GM21717 (cell line): Measurements from ENCODE around the gene RSPH6A.

Experiments
- ATAC-seq: cut with Tn5 transposase; IDR thresholded peaks from one replicate; pipeline ENCODE4 v1.9.1; 2021; ENCODE audit warnings: mild to moderate bottlenecking, moderate library complexity; ENCODE audit not compliant: unreplicated experiment

RSPH6A gene

DNA sequence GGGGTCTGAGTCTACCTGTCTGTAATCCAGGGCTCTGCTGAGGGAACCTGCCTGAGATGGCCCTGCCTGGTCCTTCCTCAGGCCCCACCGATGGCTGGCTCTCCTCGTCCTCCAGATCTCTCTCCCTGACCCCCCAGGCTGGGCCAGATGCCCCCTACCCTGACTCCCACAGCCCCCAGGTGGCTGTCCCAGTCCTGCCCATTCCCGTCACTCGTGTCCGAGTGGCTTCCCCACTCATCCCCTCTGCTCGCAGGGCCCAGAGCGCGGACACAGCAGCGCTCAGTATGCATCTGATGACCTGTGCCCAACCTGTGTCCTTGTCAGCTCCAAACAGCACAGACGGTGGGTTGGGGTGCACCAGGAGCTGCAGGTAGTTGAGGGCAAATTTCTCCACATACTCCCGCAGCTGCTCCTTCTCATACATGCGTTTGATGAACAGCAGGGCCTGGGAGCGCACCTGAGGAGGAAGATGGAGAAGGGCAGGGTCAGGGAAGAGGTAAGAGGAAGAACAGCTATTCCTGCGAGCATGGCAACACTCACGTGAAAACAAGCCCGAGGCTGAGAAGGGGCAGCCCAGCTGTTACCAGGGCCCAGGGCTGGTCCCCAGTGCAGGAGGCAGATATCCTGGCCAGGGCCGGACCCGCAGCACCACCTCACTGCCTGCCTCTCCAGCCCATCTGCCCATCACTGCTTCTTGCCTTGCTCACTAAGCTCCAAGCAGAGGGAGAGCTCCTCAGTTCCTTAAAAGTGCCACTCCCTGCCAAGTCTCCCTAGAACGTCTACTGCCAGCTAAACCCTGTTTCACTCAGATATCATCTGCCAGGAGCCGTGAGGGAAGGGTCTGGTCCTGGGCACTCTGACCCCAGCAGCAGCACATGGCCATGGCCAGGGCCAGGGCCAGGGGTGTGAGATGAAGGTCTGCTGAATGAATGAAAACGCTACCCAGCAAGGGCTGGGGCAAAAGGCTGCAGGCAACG is 11.1 kb upstream of the RSPH6A start:
- no peak for ATAC-seq

DNA sequence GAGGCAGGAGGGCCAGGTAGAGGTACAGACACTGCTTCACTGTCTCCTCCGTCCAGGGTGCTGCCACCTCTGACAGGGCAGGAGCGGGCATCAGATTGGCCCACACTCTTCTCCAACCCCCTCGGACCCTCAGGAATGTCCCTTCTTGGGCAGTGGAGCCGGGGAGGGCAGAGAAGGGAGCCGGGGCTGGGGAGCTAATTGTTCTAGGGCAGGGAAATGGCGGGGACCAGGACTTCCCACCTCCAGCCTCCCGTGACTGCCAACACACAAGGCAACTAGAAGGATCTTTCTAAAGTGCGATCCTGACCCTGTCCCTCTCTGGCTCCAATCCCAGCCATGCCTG is 10.1 kb upstream of the RSPH6A start:
- no peak for ATAC-seq

DNA sequence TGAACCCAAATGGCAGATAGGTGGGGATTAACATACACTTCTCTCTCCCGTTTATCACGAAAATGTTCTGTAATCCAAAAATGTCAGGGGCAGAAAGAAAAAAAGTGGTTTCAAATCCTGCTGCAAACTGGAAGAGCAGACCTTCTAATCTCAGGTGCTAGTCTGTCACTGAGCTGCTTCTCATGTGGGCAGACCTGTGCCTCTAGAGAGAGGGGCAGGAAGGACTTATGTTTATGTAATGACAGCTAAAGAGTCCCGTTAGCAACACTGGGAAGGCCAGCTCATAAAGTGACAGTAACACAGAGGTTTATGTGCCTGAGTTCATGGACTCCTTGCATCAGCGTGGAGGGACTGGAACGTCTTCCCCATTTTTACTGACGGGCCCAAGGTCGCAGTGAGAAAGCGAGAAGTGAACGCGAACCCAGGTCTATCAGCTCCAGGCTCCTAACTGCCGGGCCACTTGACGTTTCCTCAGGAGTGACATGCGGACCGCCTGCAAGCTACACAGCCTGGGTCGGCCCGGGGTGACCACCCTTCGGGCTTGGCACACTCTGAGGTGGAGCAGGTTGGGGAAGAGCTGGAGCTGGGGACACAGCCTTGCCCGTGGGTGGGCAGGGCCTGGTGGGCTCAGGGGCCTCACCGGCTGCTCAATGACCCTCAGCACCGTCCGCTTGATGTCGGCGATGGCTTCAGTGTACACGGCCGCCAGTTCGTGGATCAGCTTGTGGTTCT is 9.6 kb upstream of the RSPH6A start:
- no peak for ATAC-seq

DNA sequence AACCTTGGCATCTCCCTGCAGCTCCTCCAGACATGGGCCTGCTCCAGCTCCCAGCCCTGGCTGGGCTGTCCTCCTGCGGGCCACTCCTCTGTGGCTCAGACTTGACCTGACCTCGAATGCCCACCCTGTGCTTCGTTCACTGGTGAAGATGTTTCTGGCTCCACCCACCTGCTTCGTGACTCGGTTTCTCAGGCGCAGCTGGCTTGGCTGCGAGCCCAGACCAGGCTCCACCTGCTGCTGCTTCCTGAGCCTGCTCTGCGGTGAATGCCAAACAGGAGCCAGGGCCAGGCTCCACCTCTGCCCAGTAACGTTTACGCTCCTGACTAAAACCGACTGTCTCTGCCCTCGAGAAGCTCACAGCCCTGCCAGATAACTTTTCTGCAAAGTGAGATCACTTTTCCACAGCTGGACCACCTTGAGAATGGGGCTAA is 8.9 kb upstream of the RSPH6A start:
- no peak for ATAC-seq

DNA sequence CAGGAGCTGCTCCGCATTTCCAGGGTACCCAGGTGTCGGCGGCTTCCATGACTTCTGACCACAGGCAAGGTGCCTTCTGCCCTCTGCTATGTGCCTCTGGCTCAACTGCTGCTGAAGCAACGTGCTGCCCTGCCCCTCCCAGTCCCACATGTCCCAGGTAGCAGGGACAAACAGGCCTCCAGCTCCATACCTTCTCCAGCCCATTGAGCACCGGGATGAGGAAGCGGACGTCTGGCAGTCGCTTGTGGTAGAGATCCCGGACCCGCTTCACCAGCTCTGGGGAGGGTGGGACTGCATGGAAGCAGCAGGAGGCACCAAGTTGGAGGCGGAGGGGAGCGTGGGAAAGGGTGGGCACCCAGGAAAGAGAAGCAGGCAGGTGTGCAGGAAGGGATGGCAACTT is 8.1 kb upstream of the RSPH6A start:
- ATAC-seq, result no peak

DNA sequence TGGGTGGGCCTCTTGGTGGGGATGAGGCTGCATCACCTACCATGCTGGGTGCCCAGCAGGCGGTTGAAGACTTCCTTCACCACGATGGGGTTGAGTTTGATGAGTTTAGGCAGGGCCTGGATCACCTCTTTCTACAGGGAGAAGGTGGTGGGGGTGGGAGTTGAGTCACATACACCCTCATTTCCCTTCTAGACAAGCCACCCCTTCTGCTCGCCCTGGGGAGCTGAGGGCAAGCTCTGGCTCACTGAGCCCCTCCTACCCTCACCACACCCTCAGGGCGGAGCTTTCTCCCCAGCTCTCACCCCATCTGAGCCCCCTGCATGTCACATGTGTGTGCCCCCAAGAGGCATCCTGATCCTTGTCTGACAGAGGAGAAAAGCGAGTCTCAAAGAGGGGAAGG is 7.6 kb upstream of the RSPH6A start:
- ATAC-seq, result no peak

DNA sequence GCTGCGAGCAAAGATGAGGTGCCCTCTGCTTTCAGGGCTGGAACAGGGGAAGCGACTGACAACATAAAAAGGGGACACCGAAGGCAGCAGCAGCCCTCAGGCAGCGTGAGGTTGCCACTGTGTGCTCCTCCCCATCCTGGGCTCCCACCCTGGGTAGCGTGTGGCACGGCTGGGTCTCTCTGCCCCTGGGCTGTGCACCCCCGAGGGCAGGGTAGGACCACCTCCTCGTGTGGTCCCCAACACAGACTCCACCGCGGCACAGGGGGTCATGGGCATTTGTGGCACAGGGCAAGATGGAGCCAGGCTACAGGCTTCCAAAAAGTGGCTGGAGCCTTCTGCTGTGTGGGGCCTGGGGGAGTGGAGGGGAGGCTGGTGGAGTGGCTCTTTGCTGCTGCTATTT is 6.5 kb upstream of the RSPH6A start:
- ATAC-seq, result no peak

DNA sequence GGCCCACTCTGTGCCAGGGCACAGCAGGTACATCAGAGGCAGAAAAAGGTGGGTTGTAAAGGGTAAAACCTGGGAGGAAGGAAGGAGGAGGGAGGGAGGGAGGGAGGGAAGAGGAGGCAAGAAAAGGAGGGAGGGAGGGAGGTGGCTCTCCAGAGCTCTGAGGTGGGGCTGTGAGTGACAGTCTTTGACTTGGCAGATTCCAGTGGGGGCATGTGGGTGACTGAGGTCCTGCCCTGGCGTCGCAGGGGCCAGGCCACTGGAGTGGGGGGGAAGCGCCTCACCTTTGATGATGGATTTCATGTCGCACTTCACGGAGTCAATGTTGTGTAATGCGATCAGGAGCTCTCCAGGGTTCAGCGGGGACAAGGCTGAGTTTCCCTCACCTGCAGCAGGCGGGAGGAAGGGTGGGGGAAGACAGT is 6.0 kb upstream of the RSPH6A start:
- ATAC-seq, result no peak

DNA sequence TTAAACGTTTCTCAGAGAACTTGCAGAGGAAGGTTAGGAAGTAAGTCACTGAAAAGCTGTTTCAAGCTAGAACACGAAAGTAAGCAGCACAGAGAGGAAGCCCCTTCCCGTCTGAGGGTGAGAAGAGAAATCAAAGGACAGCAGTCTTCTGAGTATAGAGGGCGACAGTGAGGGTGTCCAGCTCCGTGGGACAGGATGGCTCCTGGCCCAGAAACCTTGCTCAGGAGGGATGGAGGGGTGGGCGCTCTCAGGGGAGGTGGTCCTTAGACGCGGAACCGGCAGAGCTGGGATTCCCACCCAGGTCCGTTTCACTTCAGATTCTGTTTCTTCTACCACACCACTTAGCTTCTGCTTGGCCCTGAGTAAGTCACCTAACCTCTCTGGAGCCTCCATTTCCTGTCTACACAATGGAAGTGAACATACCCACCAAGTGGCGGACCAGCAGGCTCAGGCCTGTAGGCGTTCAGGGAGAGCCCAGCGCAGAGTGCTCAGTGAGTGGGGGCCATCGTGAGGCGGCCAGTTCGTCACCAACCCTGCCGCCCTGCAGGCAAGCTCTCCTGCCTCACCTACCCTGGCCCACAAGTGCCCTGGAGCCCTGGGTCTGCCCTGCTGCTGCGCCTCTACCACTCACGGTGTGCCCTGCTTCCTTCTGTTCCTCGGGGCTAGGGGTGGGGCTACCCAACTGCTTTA is 5.5 kb upstream of the RSPH6A start:
- no peak for ATAC-seq

DNA sequence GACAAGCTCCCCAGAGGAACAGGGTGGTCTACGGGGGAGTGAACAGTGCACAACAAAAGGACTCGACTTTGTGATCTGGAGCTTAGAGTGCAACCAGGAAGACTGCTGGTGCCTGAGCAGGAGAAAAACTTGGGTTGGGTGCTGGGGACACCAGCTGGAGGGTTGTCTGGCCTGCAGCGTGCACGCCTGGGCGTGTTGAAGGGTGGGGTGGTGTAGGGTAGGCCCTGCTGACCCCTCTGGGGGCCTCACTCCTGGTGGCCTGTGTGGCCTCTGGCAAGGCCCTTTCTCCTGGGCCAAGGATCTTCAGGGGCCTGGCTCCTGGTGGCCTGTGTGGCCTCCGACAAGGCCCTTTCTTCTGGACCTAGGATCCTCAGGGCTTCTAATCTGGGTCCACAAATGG is 4.7 kb upstream of the RSPH6A start:
- no peak for ATAC-seq

DNA sequence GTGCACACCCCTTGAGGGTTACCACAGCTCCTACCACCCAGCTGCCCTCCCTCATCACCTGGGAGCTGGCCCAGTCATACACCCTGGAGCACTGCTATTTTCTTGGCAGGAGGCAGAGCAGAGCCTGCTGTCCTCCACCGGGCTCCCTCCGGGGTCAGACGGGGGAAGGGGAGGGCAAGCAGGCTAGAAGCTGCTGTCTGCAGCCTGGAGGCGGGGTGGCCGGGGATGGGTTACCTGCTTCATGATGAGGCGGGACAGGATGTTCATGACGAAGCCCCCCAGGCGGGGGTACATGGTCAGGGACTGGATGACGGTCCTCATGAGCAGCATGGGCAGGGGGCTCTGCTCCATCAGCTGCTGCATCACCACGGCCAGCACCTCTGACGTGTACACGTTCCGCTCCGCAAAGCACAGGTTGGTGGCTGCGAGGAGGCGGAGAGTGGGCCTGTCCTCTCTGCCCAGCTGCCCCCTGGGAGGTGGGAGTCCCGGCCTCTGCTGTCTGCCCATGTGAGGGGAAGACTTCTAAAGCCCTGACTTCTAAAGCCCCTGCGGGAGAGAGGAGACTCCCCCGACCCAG is 2.7 kb upstream of the RSPH6A start:
- no peak for ATAC-seq

DNA sequence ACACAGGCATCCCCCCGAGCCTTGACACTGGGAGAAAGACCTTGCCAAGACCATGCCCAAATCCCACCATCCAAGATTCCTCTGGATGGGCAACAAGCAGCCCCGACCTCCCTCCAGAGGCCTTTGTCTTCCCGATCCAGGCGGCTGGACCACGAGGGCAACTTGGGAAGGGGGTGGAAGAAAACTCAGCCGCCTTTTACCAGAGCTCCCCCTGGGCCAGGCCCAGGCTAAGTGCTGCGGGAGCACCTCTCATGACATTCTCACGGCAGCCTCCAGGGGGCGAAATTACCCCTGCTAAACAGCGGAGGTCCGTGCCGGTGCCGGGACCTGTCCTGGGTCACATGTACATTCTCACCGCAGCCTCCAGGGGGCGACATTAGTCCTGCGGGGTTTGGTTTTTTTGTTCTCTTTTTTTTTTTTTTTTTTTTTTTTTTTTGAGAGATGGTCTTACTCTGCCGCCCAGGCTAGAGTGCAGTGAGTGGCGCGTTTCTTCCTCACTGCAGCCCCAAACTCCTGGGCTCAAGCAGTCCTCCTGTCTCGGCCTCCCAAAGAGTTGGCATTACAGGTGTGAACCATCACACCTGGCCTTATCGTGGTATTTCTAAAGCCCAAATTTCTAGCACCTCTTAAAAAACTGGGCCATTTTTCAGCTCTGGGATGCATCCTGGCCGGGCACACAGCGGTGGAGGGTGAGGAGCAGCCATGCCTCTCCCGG is 2.1 kb upstream of the RSPH6A start:
- ATAC-seq, result peak; percentile 64

DNA sequence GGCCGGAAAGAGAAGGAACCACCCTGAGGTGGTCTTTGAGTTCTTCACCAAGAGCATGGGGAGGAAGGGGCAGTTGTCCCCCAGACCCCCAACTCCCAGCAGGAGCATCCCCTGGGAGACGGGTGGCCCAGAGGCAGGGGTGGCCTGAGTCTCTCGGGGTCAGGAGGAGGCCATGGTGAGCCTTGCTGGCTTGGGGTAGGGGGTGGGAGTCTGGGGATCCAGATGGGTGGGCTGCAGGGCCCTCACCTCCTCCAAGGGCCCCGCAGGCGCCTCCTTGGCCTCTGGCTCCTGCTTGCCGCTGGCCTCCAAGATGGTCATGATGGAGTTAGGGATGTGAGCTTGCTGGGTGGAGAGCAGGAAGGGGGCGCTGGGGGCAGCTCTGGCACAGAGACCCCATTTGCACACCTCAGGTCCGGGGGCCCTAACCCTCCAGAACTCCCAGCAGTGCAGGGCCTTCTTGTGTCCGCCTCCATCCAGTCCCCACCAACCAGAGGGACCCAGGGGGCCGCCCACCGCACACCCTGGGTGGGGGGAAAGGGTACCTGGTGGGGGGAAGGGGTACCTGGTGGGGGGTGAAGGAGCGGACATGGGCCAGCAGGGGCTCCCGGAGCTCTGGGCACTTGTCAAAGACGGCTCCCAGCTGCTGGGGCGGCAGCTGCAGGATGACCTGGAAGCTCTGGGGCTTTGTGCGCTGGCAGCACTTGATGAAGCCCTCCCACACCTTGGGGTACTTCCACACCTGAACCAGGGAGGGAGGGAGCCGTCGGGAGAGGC is 1.3 kb upstream of the RSPH6A start:
- no peak for ATAC-seq

DNA sequence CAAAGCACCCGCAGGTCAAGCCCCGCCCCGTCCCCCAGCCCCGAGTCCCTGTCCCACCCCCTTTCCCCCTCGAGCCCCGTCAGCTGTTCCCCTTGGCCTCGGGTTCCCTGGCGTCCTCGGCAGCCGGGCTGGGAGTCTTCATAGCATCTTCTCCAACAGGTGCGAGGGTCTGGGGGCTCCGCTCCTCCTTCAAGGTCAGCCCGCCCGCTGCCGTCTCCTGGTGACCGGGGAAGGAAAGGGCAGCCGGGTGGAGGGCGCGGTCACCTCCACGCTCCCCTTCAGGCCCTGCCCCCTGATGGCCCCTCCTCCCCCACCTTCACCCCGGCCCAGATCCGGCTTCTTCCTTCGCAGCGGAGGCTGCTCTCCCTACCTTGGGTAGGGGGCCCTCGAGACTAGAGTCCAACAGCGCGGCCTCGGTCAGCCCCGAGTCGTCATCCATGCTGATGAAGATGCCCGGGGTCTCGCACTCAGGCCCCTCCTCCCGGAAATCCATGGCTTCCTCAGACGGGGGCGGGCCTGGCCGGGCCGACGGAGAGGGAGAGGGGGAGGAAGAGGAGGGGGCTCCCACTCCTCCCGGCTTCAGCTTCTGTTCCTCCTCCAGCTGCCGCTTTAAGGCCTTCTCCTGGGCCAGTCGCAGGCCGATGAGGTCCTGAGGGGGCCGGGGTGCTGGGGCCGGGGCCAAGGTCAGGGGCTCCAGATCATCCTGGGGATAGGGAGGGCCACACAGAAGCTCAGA is 541 bp upstream of the RSPH6A start:
- ATAC-seq, result no peak

DNA sequence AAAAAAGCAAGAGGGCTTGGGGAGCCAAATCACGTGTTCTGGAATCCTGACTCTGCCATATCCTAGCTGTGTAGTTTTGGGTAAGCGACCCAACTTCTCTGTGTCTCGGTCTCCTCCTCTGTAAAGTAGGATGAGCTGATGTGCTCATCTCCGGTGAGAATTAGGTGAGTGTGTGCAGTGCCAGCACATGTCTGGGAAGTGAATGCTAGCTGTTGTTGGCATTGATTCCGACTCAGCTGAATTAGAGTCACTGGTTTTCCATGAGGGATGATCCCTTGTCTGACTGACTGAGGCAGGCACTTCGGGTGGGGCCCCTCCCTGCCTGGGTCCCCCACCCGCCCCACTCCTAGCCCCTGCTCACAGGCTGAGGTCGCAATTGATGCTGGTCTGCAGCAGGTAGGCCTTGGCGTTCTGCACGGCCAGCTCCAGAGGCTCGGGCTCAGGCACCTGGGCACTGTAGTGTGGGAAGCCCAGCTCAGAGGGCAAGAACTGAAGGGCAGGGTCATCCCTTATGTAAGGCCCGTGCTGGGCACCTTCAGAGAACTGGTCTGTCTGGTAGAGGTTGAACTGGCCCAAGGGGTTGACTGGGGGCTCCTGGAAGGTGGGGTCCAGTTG is 835 bp downstream of the RSPH6A start:
- ATAC-seq, result no peak

DNA sequence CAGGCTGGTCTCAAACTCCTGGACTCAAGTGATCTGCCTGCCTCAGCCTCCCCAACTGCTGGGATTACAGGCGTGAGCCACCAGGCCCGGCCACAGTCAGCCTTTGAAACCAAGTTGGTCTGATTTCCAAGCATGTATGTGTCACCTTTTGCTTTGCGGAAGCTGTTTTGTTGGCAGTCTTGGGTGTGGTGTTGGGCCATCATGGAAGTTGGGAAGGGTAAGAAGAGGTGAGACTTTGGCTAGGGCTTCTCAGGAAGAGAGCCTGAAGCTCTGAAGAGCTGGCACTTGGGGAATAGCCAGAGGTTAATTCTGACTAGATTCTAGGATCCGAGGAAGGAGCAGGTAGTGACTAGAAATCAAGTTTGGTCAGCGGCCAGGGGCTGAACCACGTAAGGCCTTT is 2.8 kb downstream of the RSPH6A start:
- no peak for ATAC-seq

DNA sequence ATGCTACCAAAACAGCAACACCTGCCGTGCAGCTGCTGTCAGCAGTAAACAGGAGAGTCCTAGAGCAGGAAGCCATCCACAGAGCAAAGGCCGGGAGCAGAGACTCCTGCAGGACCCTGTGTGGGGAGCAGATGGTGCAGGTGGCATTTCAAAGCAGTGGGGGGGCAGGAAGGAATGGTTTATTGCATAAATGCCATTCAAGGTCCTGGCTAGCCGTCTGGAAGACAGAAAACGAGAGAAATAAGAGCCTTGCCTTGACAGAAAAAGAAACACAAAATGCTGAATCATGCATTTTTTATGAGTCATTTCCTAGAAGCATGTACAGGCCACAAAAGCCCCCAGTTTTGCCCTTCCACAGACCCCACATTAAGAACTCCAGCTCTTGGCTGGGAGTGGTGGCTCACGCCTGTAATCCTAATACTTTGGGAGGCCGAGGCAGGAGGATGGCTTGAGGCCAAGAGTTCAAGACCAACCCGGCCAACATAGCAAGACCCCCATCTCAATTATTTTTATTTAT is 5.4 kb downstream of the RSPH6A start:
- ATAC-seq, result no peak

DNA sequence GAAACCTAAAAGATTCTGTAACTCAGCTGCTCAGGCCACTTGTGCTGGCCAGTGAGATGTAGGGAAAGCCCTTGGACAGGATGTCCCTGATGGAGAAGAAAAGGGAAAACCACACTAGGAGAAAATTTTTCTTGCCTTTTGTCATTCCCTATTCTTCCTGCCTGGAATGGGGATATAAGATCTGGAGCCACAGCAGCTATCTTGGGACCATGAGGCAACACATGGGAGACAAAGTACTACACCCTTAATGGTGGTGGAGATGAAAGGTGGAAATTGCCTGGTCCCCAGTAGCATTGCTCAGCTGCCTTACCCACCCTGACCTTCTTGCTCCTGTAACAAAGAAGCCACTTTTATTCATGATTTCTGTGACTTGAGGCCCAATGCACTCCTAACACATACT is 9.4 kb downstream of the RSPH6A start:
- no peak for ATAC-seq

DNA sequence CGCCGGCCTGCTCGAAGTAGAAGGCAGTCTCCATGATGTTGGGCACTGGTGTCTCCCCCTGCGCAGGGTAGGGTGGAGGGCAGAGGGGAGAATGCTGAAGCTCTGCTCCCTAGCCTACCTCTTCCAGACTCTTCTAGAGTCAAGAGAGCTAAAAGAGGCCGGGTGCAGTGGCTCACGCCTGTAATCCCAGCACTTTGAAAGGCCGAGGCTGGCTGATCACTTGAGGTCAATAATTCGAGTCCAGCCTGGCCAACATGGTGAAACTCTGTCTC is 10.2 kb downstream of the RSPH6A start:
- ATAC-seq, result no peak
